ENCODE results near the gene ZNHIT3.

ZNHIT3 gene

GRCh38 chr17:36544044-36544306 lies 57.5 kb downstream of the ZNHIT3 start:
- Histone ChIP-seq H3K4me1 (ENCODE audit: low read depth, poor library complexity, severe bottlenecking) (peaks cover 35% of the 10 kb centered on the region), H4K20me1 (ENCODE audit: insufficient read depth) (peaks cover 3% of the 10 kb centered on the region), H3K9ac (peak overlapping the region; percentile 87), H3K4me3 (IDR thresholded peaks at IDR 0.05; ENCODE audit: insufficient read depth, low read depth, low read length) (no peak overlapping the region), H3K4me2 (peak overlapping the region; percentile 75), H3K36me3 (ENCODE audit: insufficient read depth) (no peaks in the 10 kb centered on the region), H2AFZ (ENCODE audit: low read depth) (peak overlapping the region; percentile 96), H3K27me3 (ENCODE audit: insufficient read depth, low read depth) (no peaks in the 10 kb centered on the region), H3K79me2 (ENCODE audit: insufficient read depth, low read depth) (peaks cover 49% of the 10 kb centered on the region), H3K27ac (peak overlapping the region; percentile 91)
- TF ChIP-seq CTCF (conservative IDR thresholded peaks at IDR 0.05; ENCODE audit: low read depth, low read length) = no peak

DNA sequence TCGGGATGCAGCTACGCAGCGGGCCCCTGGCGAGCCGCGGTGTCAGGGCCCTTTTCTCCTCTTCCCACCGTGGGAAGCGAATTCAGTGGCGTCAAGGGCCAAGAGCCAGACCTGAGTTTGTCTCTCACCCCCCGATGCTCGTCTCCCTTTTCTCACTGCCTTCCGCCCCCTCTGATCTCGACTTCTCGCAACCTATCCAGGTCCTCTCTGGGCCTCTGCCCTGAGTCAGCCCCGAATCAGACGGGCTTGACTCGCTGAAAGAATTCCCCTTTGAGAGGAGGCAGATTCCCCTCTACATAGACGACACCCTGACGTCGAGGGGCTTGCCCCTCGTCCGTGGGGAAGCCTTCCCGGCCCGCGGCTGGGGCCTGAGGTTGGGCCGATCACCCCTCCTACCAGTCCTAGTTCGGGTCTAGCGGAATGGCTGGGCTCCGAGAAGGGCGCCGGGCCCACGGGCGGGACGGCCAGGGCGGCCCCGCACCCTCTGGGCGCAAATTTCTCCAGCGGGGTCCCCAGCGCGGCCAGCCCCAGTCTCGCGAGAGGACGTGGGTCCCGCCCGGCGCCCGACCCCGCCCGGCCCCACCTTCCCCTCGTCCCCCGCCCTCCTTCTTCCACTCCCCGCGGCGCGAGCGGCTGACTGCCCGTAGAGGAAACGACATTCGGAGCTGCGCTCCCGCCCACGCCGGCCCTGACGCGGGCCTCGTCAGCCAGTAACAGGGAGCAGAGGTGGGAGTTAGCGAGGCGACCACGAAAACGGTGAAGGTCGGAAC lies 58.0 kb downstream of the ZNHIT3 start, which contains the start of gene GGNBP2:
Gene GGNBP2 (plus strand): TSS at position 613 of the 770 bp plus-strand sequence. CDS start 806 bp downstream, outside the sequence.
- H3K4me3 ChIP-seq (IDR thresholded peaks at IDR 0.05; ENCODE audit: insufficient read depth, low read depth, low read length) = no peak within 1 kb of the TSS
- peak within 1 kb of the TSS; percentile 91 for H3K27ac ChIP-seq
- H3K36me3 ChIP-seq (ENCODE audit: insufficient read depth) = no peaks in the 10 kb centered on the region
- H2AFZ ChIP-seq (ENCODE audit: low read depth) = peak within 1 kb of the TSS; percentile 96
- H3K79me2 ChIP-seq (ENCODE audit: insufficient read depth, low read depth) = peaks cover 54% of the 10 kb centered on the region
- no peaks in the 10 kb centered on the region for H3K27me3 ChIP-seq (ENCODE audit: insufficient read depth, low read depth)
- no peak for TF ChIP-seq CTCF (conservative IDR thresholded peaks at IDR 0.05; ENCODE audit: low read depth, low read length)
- peak within 1 kb of the TSS; percentile 97 for H3K4me2 ChIP-seq
- peak within 1 kb of the TSS; percentile 87 for H3K9ac ChIP-seq
- H4K20me1 ChIP-seq (ENCODE audit: insufficient read depth) = peaks cover 3% of the 10 kb centered on the region
- peaks cover 40% of the 10 kb centered on the region for H3K4me1 ChIP-seq (ENCODE audit: low read depth, poor library complexity, severe bottlenecking)

DNA sequence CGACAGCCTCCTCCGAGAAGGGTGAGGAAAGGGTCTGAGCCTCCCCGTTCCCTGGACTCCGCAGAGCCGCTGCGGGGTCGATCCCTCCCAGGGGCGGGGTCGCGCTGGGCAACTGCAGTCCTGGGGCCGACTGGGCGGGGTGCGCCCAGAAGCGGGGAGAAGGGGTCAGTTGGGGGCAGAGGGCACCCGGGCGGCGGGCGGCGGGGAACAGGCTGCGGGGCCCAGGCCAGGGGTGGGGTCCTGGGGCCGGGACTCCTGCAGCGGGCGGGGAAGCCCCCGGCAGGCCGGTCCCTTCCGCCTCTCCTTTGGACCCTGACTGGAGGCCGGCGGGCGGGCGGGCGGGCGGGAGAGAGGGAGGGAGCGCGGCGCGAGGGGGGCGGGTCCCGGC lies 58.6 kb downstream of the ZNHIT3 start:
- peak overlapping the region; percentile 91 for H3K27ac ChIP-seq
- H3K9ac ChIP-seq = peak overlapping the region; percentile 87
- no peak for TF ChIP-seq CTCF (conservative IDR thresholded peaks at IDR 0.05; ENCODE audit: low read depth, low read length)
- peaks cover 46% of the 10 kb centered on the region for H3K4me1 ChIP-seq (ENCODE audit: low read depth, poor library complexity, severe bottlenecking)
- no peaks in the 10 kb centered on the region for H3K27me3 ChIP-seq (ENCODE audit: insufficient read depth, low read depth)
- H3K36me3 ChIP-seq (ENCODE audit: insufficient read depth) = no peaks in the 10 kb centered on the region
- peak overlapping the region; percentile 34; the same call in 1 of the 2 replicates for H3K4me2 ChIP-seq
- H2AFZ ChIP-seq (ENCODE audit: low read depth) = peak overlapping the region; percentile 53; the same call in 1 of the 2 replicates
- peaks cover 3% of the 10 kb centered on the region for H4K20me1 ChIP-seq (ENCODE audit: insufficient read depth)
- H3K79me2 ChIP-seq (ENCODE audit: insufficient read depth, low read depth) = peaks cover 60% of the 10 kb centered on the region
- no peak overlapping the region for H3K4me3 ChIP-seq (IDR thresholded peaks at IDR 0.05; ENCODE audit: insufficient read depth, low read depth, low read length)
